ENCODE results near the gene ARHGEF28. TPM values are rescaled to one million over a fixed set of nuclear protein-coding genes. Genes with fewer than 3 reads are reported as not detected.

Gene ARHGEF28
- total and polyA plus RNA-seq, 5 experiments from 2014 or later = 0.52 TPM; not detected in 4

GRCh38 chr5:73987915-73988314 is 361.9 kb downstream of the ARHGEF28 start:
- POLR2A ChIA-PET = no interaction called here
- Mint-ChIP-seq H3K27ac (no peak overlapping the region), H3K36me3 (no peaks in the 10 kb centered on the region), H3K4me3 (no peak overlapping the region), H3K9me3 (peaks cover 0 to 2% (median 0%) of the 10 kb centered on the region in 9 donors), H3K27me3 (peaks cover 0 to 28% (median 12%) of the 10 kb centered on the region in 5 donors), H3K4me1 (no peaks in the 10 kb centered on the region)
- ATAC-seq (no peak), DNase-seq (no peak)

- Mint-ChIP-seq H3K27ac (no peak overlapping the region), H3K36me3 (peaks cover 0 to 9% (median 3%) of the 10 kb centered on the region in 3 donors), H3K9me3 (peaks cover 0 to 12% (median 7%) of the 10 kb centered on the region in 9 donors), H3K4me3 (no peak overlapping the region), H3K4me1 (no peaks in the 10 kb centered on the region), H3K27me3 (peaks cover 3 to 39% (median 16%) of the 10 kb centered on the region in 5 donors)
- DNase-seq = no peak
- POLR2A ChIA-PET = no interaction called here
- ATAC-seq = no peak
Measured at GRCh38 chr5:73989956-73990355, 364.0 kb downstream of the ARHGEF28 start.

Other genes with a start within 250 kb of the ARHGEF28 start
- not detected for gene FOXD1, start 177.4 kb upstream of the ARHGEF28 start, total RNA-seq
- not detected for gene FOXD1, start 177.4 kb upstream of the ARHGEF28 start, polyA plus RNA-seq
- gene BTF3, start 127.8 kb upstream of the ARHGEF28 start, total RNA-seq = 100 to 1,000 TPM; 697 to 751 TPM
- gene BTF3, start 127.8 kb upstream of the ARHGEF28 start, polyA plus RNA-seq = 100 to 1,000 TPM; 812 to 913 (median 878) TPM
- 10 to 100 TPM; 57.8 to 64.2 TPM for gene ANKRA2, start 60.6 kb upstream of the ARHGEF28 start, total RNA-seq
- 10 to 100 TPM; 20.9 to 22.8 (median 21.8) TPM for gene ANKRA2, start 60.6 kb upstream of the ARHGEF28 start, polyA plus RNA-seq
- gene UTP15, start 60.5 kb upstream of the ARHGEF28 start, total RNA-seq = 10 to 100 TPM; 28.1 to 32.9 TPM
- 1 to 10 TPM; 5.3 to 9.8 (median 7.9) TPM for gene UTP15, start 60.5 kb upstream of the ARHGEF28 start, polyA plus RNA-seq

Measured in naive thymus-derived CD8-positive, alpha-beta T cell (primary cell).